Testis (tissue), 3 donors: Measurements from ENCODE around the gene RCN1. TPM values are rescaled to one million over a fixed set of nuclear protein-coding genes. Genes with fewer than 3 reads are reported as not detected.

ENCODE experiments used
- DNase-seq: peaks from one replicate; pipeline ENCODE4 v3.0.0-alpha.2; 2019
- H3K27ac ChIP-seq, 2 donors: fragments of 200-600 bp; sonication (generic); one replicate each; pipeline ENCODE4 v1.5.1; 2019
- H3K27me3 ChIP-seq: fragments of 200-600 bp; sonication (generic); one replicate; pipeline ENCODE4 v1.5.1; 2019
- H3K36me3 ChIP-seq: fragments of 200-600 bp; sonication (generic); one replicate; pipeline ENCODE4 v1.5.1; 2017; ENCODE audit warnings: low read depth; ENCODE audit errors: missing control alignments
- H3K4me1 ChIP-seq: fragments of 200-600 bp; sonication (generic); one replicate; pipeline ENCODE4 v1.5.1; 2019
- H3K4me3 ChIP-seq, 2 donors: fragments of 200-600 bp; sonication (generic); one replicate each; pipeline ENCODE4 v1.5.1; 2017 to 2019
- H3K9me3 ChIP-seq: fragments of 200-600 bp; sonication (generic); one replicate; pipeline ENCODE4 v1.5.1; 2017
- CTCF ChIP-seq, 3 experiments: fragments of 450-650 bp in 2 of 3; fragments of 200-600 bp in 1 of 3; sonication (generic) in 1 of 3; IDR thresholded peaks; one replicate each; pipeline ENCODE4 v1.5.1; 2016 to 2019; ENCODE audit warnings: antibody characterized with exemption in 3 of 3, mild to moderate bottlenecking in 2 of 3, moderate library complexity in 1 of 3
- POLR2A ChIP-seq: fragments of 450-650 bp; IDR thresholded peaks from one replicate; pipeline ENCODE4 v1.6.1; 2017; ENCODE audit warnings: antibody characterized with exemption, mild to moderate bottlenecking, moderate library complexity
- WGBS, 2 donors: methylation state at CpG; one replicate each; pipeline ENCODE4 v1.1.5; 2018; 5-methylcytosine and 5-hydroxymethylcytosine counted together
- intact Hi-C: fragments of 100-400 bp; cut with DNase I; formaldehyde crosslinking; loops from one replicate; pipeline ENCODE4 v1.15.1; 2023; ENCODE audit warnings: low total_unique reads
- polyA plus RNA-seq: library from polyadenylated mRNA; stranded (reverse); fragments of 350-450 nt; fragmentation: Illumina TruSeq; extraction: RNeasy Lipid Tissue Mini Kit (QIAGEN cat#74804); gene quantifications from one replicate; pipeline ENCODE4 v1.2.3, GENCODE V29; 2014; ENCODE audit warnings: low read depth, low replicate concordance; ENCODE audit not compliant: insufficient read depth
- total RNA-seq, 2 donors: library from RNA; depleted of rRNA; stranded (reverse); fragments of >200 nt; gene quantifications; one replicate each; pipeline ENCODE4 v1.2.3, GENCODE V29; 2016

RCN1 gene
- total and polyA plus RNA-seq, 3 donors from 2014 or later = 44.4 to 82.6 (median 47.3) TPM

- no peaks in the 10 kb centered on the region for H3K27me3 ChIP-seq
- H3K9me3 ChIP-seq = no peaks in the 10 kb centered on the region
- H3K36me3 ChIP-seq = no peaks in the 10 kb centered on the region
- TF ChIP-seq POLR2A = no peak
- TF ChIP-seq CTCF (IDR thresholded peaks at IDR 0.05) = no peak
- 76% methylated on average over 4 of the region's 4 CpGs for WGBS, 2 donors
- no peaks in the 10 kb centered on the region for H3K4me1 ChIP-seq
- no peak overlapping the region for H3K27ac ChIP-seq
- no peak overlapping the region for H3K4me3 ChIP-seq
- intact Hi-C loops = no loop called here
- DNase-seq = no peak
Measured at GRCh38 chr11:32139896-32140520, 49.1 kb downstream of the RCN1 start.

GRCh38 chr11:32141745-32142546 lies 51.1 kb downstream of the RCN1 start:
- 80 to 82% methylated on average over 6 of the region's 6 CpGs for WGBS, 2 donors
- TF ChIP-seq CTCF (IDR thresholded peaks at IDR 0.05) (no peak), POLR2A (no peak)
- no peaks in the 10 kb centered on the region for H3K9me3 ChIP-seq
- no peaks in the 10 kb centered on the region for H3K4me1 ChIP-seq
- H3K36me3 ChIP-seq = no peaks in the 10 kb centered on the region
- H3K27me3 ChIP-seq = no peaks in the 10 kb centered on the region
- no peak overlapping the region for H3K4me3 ChIP-seq
- no peak overlapping the region for H3K27ac ChIP-seq
- no peak for DNase-seq
- intact Hi-C loops = no loop called here

- intact Hi-C loops = no loop called here
- no peaks in the 10 kb centered on the region for H3K9me3 ChIP-seq
- no peak overlapping the region for H3K27ac ChIP-seq
- H3K27me3 ChIP-seq = no peaks in the 10 kb centered on the region
- no peak for DNase-seq
- H3K36me3 ChIP-seq = no peaks in the 10 kb centered on the region
- TF ChIP-seq POLR2A (no peak), CTCF (IDR thresholded peaks at IDR 0.05) (no peak)
- no peaks in the 10 kb centered on the region for H3K4me1 ChIP-seq
- H3K4me3 ChIP-seq = no peak overlapping the region
- 91 to 95% methylated on average over 8 of the region's 8 CpGs for WGBS, 2 donors
Measured at GRCh38 chr11:32143378-32143777, 52.5 kb downstream of the RCN1 start.

GRCh38 chr11:32145282-32145681 lies 54.4 kb downstream of the RCN1 start:
- intact Hi-C loops = no loop called here
- 82 to 90% methylated on average over 3 of the region's 3 CpGs for WGBS, 2 donors
- H3K27me3 ChIP-seq = no peaks in the 10 kb centered on the region
- no peaks in the 10 kb centered on the region for H3K36me3 ChIP-seq
- TF ChIP-seq CTCF (IDR thresholded peaks at IDR 0.05) = no peak
- no peak for TF ChIP-seq POLR2A
- no peak overlapping the region for H3K27ac ChIP-seq
- H3K4me3 ChIP-seq = no peak overlapping the region
- H3K4me1 ChIP-seq = no peaks in the 10 kb centered on the region
- H3K9me3 ChIP-seq = no peaks in the 10 kb centered on the region
- no peak for DNase-seq
